GM21723 (cell line): Measurements from ENCODE around the gene POP7.

ENCODE experiments used
- ATAC-seq: cut with Tn5 transposase; IDR thresholded peaks from one replicate; pipeline ENCODE4 v1.9.1; 2021; ENCODE audit warnings: mild to moderate bottlenecking, moderate library complexity; ENCODE audit not compliant: unreplicated experiment

The POP7 gene

DNA sequence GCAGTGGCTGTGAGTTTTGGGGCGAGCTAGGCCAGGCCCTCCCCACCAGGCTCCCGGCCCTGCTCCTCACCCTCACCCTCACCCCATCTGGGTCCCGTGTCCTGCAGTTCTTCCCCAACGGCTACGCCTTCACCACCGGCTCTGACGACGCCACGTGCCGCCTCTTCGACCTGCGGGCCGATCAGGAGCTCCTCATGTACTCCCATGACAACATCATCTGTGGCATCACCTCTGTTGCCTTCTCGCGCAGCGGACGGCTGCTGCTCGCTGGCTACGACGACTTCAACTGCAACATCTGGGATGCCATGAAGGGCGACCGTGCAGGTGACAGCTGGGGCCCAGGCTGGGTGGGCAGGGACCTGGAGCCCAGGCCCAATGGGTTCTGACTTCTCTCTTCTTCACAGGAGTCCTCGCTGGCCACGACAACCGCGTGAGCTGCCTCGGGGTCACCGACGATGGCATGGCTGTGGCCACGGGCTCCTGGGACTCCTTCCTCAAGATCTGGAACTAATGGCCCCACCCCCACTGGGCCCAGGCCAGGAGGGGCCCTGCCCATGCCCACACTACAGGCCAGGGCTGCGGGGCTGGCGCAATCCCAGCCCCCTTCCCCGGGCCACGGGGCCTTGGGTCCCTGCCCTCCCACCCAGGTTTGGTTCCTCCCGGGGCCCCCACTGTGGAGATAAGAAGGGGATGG lies 27.5 kb upstream of the POP7 start:
- ATAC-seq, result no peak

DNA sequence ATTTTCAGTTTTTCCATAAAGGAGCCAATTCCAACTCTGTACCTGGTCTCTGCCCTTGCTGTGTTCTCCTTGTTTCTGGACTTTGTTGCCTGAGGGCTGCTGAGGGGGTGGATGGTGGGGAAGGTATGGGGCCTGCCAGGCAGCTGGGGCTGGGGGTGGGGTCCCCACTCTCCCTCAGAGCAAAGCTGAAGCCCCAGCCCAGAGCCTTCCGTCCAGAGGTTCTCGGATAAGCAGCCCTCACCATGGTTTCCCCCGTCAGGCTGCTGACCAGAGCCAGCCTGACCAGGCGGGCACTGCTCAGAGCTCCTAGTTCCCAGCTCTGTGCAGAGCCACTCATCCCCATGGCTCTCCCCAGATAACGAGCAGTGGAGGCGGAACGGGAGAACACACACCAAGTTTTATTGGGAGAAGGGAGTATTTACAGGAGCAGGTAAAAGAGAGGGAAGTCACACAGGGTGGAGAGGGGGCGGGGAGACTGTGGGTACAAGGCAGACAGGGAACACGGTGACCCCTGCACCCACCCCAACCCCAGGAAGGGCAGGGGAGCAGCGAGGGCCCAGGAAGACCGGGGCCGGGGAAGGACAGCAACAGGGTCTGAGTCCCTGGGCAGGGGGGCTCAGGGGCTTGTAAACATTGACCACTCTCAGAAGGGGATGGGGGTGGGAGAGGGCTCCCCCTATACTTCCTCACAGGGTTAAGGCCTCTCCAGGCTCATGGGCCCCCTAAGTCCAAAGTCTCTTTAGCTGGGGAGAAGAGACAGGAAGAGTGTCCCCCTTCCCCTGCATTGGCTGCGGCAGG lies 26.6 kb upstream of the POP7 start:
- ATAC-seq, result no peak

DNA sequence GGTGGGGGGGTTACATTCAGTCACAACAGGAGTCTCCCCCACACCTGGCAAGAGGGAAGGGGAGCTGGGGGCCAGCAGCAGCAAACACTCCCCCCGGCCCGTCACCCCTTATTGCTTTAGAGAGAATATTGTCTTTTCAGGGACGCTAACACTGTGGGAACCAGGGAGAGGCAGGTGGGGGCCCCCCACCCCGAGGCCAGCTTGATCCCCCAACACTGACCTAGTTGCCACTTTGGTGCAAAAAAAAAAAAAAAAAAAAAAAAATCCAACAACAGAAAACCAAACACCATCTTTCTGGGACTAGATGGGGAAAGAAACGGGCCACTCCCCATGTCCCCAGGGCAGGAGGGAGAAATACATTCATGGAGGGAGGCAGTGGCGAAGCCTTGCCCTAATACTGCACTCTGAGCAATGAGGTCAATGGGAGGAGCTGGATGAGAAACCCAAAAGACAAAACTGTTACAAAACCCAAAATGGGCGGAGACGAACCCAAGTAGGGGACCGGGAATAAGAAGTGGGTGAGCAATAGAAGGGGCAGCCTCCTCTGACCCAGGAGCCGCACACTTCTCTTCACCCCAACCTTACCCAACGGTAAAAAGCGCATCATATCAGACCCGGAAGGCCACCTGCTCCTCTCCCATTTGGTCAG lies 25.9 kb upstream of the POP7 start:
- no peak for ATAC-seq

DNA sequence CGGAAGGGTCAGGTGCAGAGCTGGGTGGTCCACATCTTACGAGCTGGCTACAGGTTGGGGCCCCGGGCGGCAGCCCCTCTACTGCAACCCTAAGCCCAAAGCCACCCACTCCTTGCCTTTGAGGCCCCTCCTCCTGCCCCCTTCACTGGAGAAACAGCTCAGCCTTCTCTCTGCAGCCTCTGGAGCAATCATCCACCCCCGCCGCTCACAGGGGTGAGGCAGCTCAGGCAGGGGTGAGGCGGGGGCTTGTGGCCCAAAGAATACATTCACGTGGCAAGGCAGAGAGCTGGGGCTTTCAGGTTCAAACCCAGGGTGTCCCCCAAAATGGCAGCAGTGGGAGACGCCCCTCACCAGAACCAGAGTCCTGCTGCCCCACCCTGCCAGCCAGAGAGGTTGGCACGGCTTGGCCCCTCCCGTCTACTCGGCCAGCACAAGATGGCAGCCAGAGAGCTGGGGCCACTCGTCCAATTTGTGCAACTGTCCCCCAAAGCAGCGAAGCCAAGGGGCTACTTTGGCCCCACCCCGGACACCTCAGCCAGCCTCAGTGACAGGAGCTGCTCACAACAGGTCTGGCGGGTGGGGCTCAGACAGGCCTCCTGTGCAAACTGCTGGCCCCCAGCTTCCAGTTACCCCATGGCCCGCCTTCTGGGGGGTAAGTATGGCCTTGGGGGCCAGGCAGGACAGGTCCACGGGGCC lies 25.2 kb upstream of the POP7 start:
- no peak for ATAC-seq

- ATAC-seq, result no peak
These were observed 24.3 kb upstream of the POP7 start for GRCh38 chr7:100681491-100682227.

DNA sequence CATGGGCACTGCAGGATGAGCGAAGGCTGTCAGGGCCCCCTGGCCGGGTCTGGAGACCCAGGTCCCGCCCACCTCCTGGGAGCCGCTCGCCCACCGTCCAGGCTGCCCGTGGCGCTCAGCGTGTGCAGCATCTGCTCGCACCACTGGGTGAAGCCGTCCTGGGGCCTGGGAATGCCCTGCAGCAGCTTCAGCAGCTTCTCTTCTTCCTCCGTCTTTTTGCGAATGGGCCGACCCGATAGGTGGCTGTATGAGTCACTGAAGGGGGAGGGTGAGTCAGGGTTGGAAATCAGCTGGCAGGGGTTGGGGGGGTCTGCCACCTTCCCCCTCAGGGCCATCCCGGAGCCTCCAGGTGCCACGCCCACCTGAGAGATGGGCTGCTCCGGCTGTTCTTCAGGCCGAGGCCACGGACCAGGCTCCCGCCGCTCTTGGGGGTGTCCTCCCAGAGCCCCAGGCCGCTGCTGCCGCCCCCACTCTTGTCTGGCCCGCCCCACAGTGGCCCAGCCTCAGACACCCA lies 23.6 kb upstream of the POP7 start:
- no peak for ATAC-seq

DNA sequence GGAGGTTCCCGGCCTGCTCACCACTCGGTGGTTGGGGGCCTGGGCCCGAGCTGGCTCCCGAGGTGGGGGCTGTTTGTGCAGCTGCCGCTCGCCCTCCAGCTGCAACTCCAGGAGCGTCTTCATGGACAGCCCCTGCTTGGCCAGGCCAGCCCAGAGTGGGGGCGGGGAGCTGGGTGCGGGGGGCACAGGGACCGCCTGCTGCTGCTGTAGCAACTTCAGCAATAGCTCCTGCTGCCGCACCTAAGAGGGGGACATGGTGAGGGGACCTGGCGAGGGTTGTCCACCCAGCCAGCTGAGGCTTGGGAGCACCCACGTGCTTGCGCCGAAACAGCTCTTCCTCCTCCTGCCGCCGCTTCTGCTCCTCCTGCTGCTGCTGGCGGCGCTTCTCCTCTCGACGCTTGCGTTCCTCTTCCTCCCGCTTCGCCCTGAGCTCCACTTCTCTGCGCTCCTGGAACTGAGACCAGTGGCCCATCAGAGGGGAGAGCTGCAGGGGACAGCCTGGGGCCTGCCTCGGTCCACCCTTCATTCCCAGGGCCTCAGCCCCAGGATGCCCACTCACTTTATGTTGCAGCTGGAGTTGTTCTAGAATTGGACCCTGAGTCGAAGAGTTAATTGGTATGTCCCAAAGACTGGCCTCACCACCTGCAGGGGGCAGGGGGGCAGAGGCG lies 22.8 kb upstream of the POP7 start:
- ATAC-seq, result no peak

GRCh38 chr7:100683659-100684533 lies 22.0 kb upstream of the POP7 start:
- no peak for ATAC-seq

GRCh38 chr7:100684534-100685042 lies 21.3 kb upstream of the POP7 start:
- ATAC-seq, result no peak

DNA sequence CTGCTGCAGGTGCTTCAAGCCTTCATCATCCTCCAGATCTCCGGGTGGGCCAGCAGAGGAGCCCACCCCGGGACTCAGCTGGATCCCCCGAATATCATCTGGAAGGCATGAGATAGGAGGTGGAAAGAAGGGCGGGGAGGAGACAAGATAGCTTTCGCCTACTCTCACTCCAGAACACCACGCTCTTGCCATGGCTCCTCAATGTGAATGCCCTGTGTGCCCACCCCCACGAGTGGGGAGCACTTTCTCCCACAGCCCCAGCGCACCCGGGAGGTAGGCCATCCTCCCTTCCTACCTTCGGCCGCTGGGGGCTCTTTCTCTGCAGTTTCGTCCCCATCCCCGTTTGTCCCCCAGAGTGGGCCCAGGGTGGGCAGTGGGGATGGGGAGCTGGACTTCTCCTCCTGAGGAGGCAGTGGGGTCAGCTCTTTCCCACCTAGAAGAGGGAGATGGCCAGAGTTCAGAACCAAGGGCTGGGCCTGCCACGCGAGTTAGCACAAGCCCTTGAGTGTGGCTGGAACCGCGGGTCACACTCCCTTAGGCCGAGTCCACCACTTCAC lies 20.8 kb upstream of the POP7 start:
- ATAC-seq, result no peak

DNA sequence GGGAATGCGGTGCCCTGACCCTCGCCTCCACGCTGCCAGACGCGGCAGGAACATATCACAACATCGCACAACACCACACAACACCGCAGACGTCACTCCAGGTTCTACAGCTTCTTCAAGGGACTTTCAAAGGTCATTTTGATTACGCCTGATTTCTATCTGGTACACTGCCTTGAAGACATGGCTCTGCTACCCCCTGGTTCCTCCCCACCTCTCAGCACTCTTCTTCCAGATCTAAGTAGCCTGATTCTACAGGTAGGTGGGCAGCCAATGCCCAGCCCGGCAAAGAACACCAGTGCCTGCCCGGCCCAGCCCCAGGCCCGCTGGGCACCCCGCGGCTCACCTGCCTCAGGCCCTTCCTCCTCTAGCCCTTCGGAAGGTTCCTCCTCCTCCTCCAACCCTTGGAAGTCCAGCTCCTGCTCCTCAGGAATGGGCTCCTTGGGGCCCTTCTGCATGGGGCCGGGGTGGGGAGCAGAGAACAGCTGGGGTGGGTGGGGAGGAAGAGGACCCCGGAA lies 20.2 kb upstream of the POP7 start:
- ATAC-seq, result no peak

- ATAC-seq, result no peak
These were observed 19.6 kb upstream of the POP7 start for GRCh38 chr7:100686201-100686821.

DNA sequence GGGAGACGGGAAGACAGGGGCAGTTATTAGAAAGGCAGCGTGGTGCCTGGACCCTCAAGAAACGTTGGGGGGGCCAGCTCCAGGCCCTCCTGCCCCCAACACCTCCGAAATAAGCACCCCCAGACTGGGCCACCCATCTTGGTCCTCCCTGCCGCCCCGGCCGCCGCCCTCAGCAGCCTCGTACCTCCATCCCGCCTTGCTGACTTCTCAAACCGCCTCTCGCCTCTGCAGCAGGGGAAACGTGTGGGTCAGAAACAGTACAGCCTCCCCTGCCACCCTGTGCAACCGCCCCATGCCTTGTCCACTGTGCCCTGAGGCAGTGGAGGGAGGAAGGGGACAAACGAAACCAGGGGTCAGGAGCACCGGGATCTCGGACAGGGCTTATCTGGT lies 19.1 kb upstream of the POP7 start:
- no peak for ATAC-seq

DNA sequence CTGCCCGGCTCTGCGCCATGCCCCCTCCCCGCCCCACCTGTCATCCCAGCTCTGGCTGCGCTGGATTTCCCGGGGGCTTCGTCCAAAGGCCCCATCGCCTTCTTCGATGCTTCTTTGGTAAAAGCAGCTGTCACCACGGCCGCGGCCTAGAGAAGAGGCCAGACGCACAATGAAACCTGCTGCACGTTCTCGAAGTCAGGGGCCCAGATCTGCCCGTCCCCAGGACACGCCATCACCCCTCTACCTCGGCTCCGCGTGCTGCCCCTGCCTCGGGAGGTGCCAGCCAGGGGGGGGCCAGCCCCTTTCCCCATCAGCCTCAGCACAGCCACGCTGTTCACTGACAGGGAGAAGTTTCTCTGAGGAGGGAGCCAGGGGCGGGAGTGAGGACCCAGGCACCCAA lies 18.7 kb upstream of the POP7 start:
- no peak for ATAC-seq

DNA sequence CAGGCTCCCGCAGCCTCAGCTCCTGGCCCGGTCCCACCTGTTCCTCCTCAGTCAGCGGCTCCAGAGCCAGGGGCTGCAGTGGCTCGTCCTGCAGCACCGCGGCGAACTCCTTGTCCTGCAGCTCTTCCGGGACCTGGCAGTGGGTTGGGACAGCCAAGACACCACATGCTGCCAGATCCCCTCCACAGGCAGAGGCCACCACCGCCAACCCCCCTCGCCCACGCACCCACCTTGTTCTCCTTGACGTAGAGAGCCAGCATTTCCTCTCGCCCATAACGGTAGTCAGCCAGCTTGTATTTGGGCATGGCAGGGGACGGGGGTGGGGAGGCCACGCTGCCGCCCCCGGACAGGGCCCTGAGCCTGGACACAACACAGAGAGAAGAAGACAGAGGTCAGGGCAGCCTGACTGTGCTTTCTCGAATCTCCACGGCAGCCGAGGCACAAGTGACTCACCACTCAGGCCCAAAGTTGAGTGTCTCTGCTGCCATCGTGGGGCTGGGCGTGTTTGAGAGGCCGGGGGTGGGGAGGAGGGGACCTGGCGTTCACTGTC lies 18.1 kb upstream of the POP7 start:
- no peak for ATAC-seq

- no peak for ATAC-seq
These were observed 17.5 kb upstream of the POP7 start for GRCh38 chr7:100688326-100688860.
